ENCODE data around the gene ROBO4.
A peak's percentile ranks its signal among the peaks of the same experiment; 100 is the strongest.

ROBO4 gene

GRCh38 chr11:124889191-124890091, 8.2 kb downstream of the ROBO4 start:
- FAIRE-seq: no peak

- FAIRE-seq: no peak
These were observed 10.0 kb downstream of the ROBO4 start for GRCh38 chr11:124887667-124888013.

GRCh38 chr11:124886978-124887666, 10.5 kb downstream of the ROBO4 start:
- FAIRE-seq: no peak

- no peak for FAIRE-seq
These were observed 11.2 kb downstream of the ROBO4 start for GRCh38 chr11:124886476-124886875.

GRCh38 chr11:124884869-124885479, 12.7 kb downstream of the ROBO4 start:
- FAIRE-seq: no peak

- no peak for FAIRE-seq
These were observed 13.3 kb downstream of the ROBO4 start for GRCh38 chr11:124884340-124884739.

- no peak for FAIRE-seq
These were observed 15.2 kb downstream of the ROBO4 start for GRCh38 chr11:124882339-124883071.

- FAIRE-seq: no peak
These were observed 16.7 kb downstream of the ROBO4 start for GRCh38 chr11:124880958-124881357.

GRCh38 chr11:124880290-124880611, 17.4 kb downstream of the ROBO4 start:
- no peak for FAIRE-seq

- FAIRE-seq: no peak
These were observed 18.0 kb downstream of the ROBO4 start for GRCh38 chr11:124879493-124880289.

- no peak for FAIRE-seq
These were observed 18.7 kb downstream of the ROBO4 start for GRCh38 chr11:124878759-124879492.

GRCh38 chr11:124877910-124878758, 19.5 kb downstream of the ROBO4 start:
- FAIRE-seq: no peak

- FAIRE-seq: no peak
These were observed 20.1 kb downstream of the ROBO4 start for GRCh38 chr11:124877631-124877909.

- no peak for FAIRE-seq
These were observed 20.6 kb downstream of the ROBO4 start for GRCh38 chr11:124876818-124877630.

GRCh38 chr11:124875943-124876817, 21.5 kb downstream of the ROBO4 start:
- peak; percentile 95 for FAIRE-seq

- FAIRE-seq: no peak
These were observed 22.3 kb downstream of the ROBO4 start for GRCh38 chr11:124875401-124875800.

GRCh38 chr11:124874571-124875255, 23.0 kb downstream of the ROBO4 start:
- FAIRE-seq: no peak

GRCh38 chr11:124873951-124874350, 23.7 kb downstream of the ROBO4 start:
- FAIRE-seq: no peak
